Skeletal muscle cell (primary cell): ENCODE data around the gene YAF2.

ENCODE experiments used
- DNase-seq: peaks from one replicate; pipeline ENCODE4 v3.0.0-alpha.2; 2010; ENCODE audit warnings: low read depth
- H3K4me3 ChIP-seq: 2 replicates; pipeline ENCODE4 v1.5.1; 2011; ENCODE audit warnings: low read depth, mild to moderate bottlenecking, control low read depth, low read length, moderate library complexity

Gene YAF2

GRCh38 chr12:42162965-42163364 is 75.1 kb downstream of the YAF2 start:
- DNase-seq, result no peak
- no peak overlapping the region for H3K4me3 ChIP-seq

GRCh38 chr12:42162193-42162592 is 75.9 kb downstream of the YAF2 start:
- no peak overlapping the region for H3K4me3 ChIP-seq
- no peak for DNase-seq

GRCh38 chr12:42161529-42161928 is 76.5 kb downstream of the YAF2 start:
- no peak for DNase-seq
- H3K4me3 ChIP-seq, result no peak overlapping the region

- H3K4me3 ChIP-seq, result no peak overlapping the region
- DNase-seq, result no peak
Observed at GRCh38 chr12:42156232-42156631, 81.8 kb downstream of the YAF2 start.

GRCh38 chr12:42145552-42146215 is 92.4 kb downstream of the YAF2 start:
- no peak overlapping the region for H3K4me3 ChIP-seq
- no peak for DNase-seq

- DNase-seq, result no peak
- peak overlapping the region; percentile 74 for H3K4me3 ChIP-seq
Observed at GRCh38 chr12:42145197-42145549, 92.9 kb downstream of the YAF2 start.

- H3K4me3 ChIP-seq, result peak within 1 kb of the TSS; percentile 74
- peak; percentile 82 for DNase-seq
Observed at GRCh38 chr12:42144408-42145196, 93.4 kb downstream of the YAF2 start, which contains the start of gene GXYLT1. GXYLT1 (minus strand) TSS chr12:42144874; CDS start chr12:42144646, 228 bp downstream.

GRCh38 chr12:42144158-42144407 is 94.0 kb downstream of the YAF2 start:
- DNase-seq, result no peak
- peak overlapping the region; percentile 74 for H3K4me3 ChIP-seq

GRCh38 chr12:42143452-42144157 is 94.4 kb downstream of the YAF2 start:
- DNase-seq, result no peak
- H3K4me3 ChIP-seq, result peak overlapping the region; percentile 74

GRCh38 chr12:42141981-42142606 is 96.0 kb downstream of the YAF2 start:
- H3K4me3 ChIP-seq, result no peak overlapping the region
- DNase-seq, result no peak

- no peak overlapping the region for H3K4me3 ChIP-seq
- DNase-seq, result no peak
Observed at GRCh38 chr12:42140901-42141300, 97.1 kb downstream of the YAF2 start.

GRCh38 chr12:42135259-42135814 is 102.7 kb downstream of the YAF2 start:
- DNase-seq, result no peak
- H3K4me3 ChIP-seq, result no peak overlapping the region

GRCh38 chr12:42130672-42131402 is 107.2 kb downstream of the YAF2 start:
- peak overlapping the region; percentile 5 for H3K4me3 ChIP-seq
- no peak for DNase-seq

- no peak for DNase-seq
- no peak overlapping the region for H3K4me3 ChIP-seq
Observed at GRCh38 chr12:42129595-42130204, 108.3 kb downstream of the YAF2 start.

GRCh38 chr12:42128888-42129287 is 109.2 kb downstream of the YAF2 start:
- H3K4me3 ChIP-seq, result no peak overlapping the region

GRCh38 chr12:42128327-42128726 is 109.7 kb downstream of the YAF2 start:
- no peak for DNase-seq
- H3K4me3 ChIP-seq, result no peak overlapping the region

More at GRCh38 chr12:42128888-42129287, 109.2 kb downstream of the YAF2 start:
- DNase-seq, result no peak

- H3K4me3 ChIP-seq, result no peak overlapping the region
- no peak for DNase-seq
Observed at GRCh38 chr12:42126963-42127362, 111.1 kb downstream of the YAF2 start.

GRCh38 chr12:42125388-42125767 is 112.7 kb downstream of the YAF2 start:
- DNase-seq, result no peak
- H3K4me3 ChIP-seq, result no peak overlapping the region
